H1 (cell line): Measurements from ENCODE around the gene TRAPPC12. TPM values are rescaled to one million over a fixed set of nuclear protein-coding genes. Genes with fewer than 3 reads are reported as not detected.

Source experiments
- HDAC2 ChIP-seq, 2 experiments: fragments of 300-600 bp in 1 of 2; sonication (generic) in 1 of 2; IDR thresholded peaks; 2 replicates each; pipeline ENCODE4 v1.6.1; 2011 to 2012; ENCODE audit warnings: low read depth in 2 of 2, low read length in 2 of 2, mild to moderate bottlenecking in 2 of 2, moderate library complexity in 2 of 2, borderline replicate concordance in 1 of 2, inconsistent platforms in 1 of 2
- RBBP5 ChIP-seq: IDR thresholded peaks from 2 replicates; pipeline ENCODE4 v1.7.1; 2012; ENCODE audit warnings: low read depth, mild to moderate bottlenecking, inconsistent platforms, low read length, moderate library complexity, borderline replicate concordance
- TCF12 ChIP-seq: IDR thresholded peaks from 2 replicates; pipeline ENCODE4 v1.6.1; 2011; ENCODE audit warnings: low read depth, mild to moderate bottlenecking, low read length
- polyA plus RNA-seq, 7 experiments: library from polyadenylated mRNA; depleted of rRNA in 3 of 7; stranded (reverse) in 5 of 7; unstranded in 2 of 7; fragments of >200 nt in 5 of 7; fragments of 200-250 nt in 2 of 7; gene quantifications; 1 replicate in 5 of 7; 2 replicates in 1 of 7; 4 replicates in 1 of 7; pipeline versions ENCODE4 v1.2.1 to v1.2.3, GENCODE V29; 2011 to 2013; ENCODE audit warnings: missing spikeins in 2 of 7, mixed read lengths in 2 of 7
- total RNA-seq: library from RNA; stranded (reverse); fragmentation: NEBNext Ultra II Directional; extraction: Animal tissue kit (Norgen Biotek cat#: 25700); gene quantifications from 2 replicates; pipeline ENCODE4 v1.2.1, GENCODE V29; 2021

The TRAPPC12 gene
- total and polyA plus RNA-seq, 2 of the 8 experiments (the other 6 are each of a cell fraction or from before 2014, with no cell fraction given): 35.0 to 67.3 TPM

DNA sequence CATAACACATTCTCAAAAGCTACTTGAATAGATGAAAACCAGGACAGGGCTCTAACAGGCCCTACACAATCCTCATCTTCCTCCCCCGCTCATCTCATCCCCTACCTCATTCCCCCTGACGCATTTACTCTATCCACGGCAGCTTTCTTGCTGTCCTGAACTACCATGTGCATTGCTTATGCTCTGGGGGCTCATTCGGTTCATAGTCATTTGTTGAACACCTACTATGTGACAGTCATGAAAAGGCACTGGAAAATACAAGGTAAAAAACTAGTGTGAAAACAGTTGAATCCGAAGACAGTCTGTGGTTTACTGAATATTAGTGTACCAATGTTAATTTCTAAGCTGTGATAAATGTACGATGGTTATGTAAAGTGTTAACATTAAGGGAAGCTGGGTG is 2.7 kb upstream of the TRAPPC12 start (continued):
- TF ChIP-seq RBBP5: no peak
- no peak for TF ChIP-seq HDAC2 (IDR thresholded peaks at IDR 0.05; ENCODE audit: borderline replicate concordance in 1 of 2, low read depth in 2 of 2, low read length in 2 of 2)
- no peak for TF ChIP-seq TCF12
